Measurements from ENCODE around the gene CHMP5. TPM values are rescaled to one million over a fixed set of nuclear protein-coding genes. Genes with fewer than 3 reads are reported as not detected.

The CHMP5 gene
- polyA plus RNA-seq, 2 of the 4 experiments (the other 2 are of a cell fraction): 108 to 187 TPM

- TF ChIP-seq CHD4 (IDR thresholded peaks at IDR 0.05; ENCODE audit: borderline replicate concordance): no peak
- no peak for TF ChIP-seq CBX8 (IDR thresholded peaks at IDR 0.05)
- no peak for TF ChIP-seq NFE2L2 (conservative IDR thresholded peaks at IDR 0.05; ENCODE audit: low read length)
- TF ChIP-seq HES2 (IDR thresholded peaks at IDR 0.05): no peak
- TF ChIP-seq CBX2 (IDR thresholded peaks at IDR 0.05; ENCODE audit: borderline replicate concordance, low read depth): no peak
- 0 out of 2 replicates have a peak, but pooled peaks have one; percentile 55 for TF ChIP-seq RARB (CRISPR knock-in tag; IDR thresholded peaks at IDR 0.05)
- TF ChIP-seq HDAC2 (IDR thresholded peaks at IDR 0.05): no peak
- TF ChIP-seq POLR2AphosphoS2 (conservative IDR thresholded peaks at IDR 0.05; ENCODE audit: low read length): 0 out of 2 replicates have a peak, but pooled peaks have one; percentile 67
- TF ChIP-seq TFCP2L1 (CRISPR knock-in tag; IDR thresholded peaks at IDR 0.05): peak; percentile 74
- no peak; the same call in 1 of the 2 replicates for TF ChIP-seq ESRRA (IDR thresholded peaks at IDR 0.05; ENCODE audit: borderline replicate concordance, low read length)
- TF ChIP-seq NR3C1 (IDR thresholded peaks at IDR 0.05): no peak
- peak; percentile 84 for TF ChIP-seq CHD2 (IDR thresholded peaks at IDR 0.05; ENCODE audit: low read length, partially characterized antibody)
- peak; percentile 41; the same call in 1 of the 2 replicates for TF ChIP-seq EHF (CRISPR knock-in tag; IDR thresholded peaks at IDR 0.05)
- 0 out of 2 replicates have a peak, but pooled peaks have one; percentile 52 for TF ChIP-seq RFX5 (IDR thresholded peaks at IDR 0.05)
- TF ChIP-seq, protein P1, sequence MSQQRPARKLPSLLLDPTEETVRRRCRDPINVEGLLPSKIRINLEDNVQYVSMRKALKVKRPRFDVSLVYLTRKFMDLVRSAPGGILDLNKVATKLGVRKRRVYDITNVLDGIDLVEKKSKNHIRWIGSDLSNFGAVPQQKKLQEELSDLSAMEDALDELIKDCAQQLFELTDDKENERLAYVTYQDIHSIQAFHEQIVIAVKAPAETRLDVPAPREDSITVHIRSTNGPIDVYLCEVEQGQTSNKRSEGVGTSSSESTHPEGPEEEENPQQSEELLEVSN (IDR thresholded peaks at IDR 0.05; ENCODE audit: borderline replicate concordance, low read depth): peak; percentile 92
- TF ChIP-seq CEBPB (IDR thresholded peaks at IDR 0.05): peak; percentile 97 to 98
- TF ChIP-seq ZFP36 (IDR thresholded peaks at IDR 0.05; ENCODE audit: borderline replicate concordance, partially characterized antibody): no peak
- peak; percentile 77; the same call in 1 of the 2 replicates for TF ChIP-seq HOXB5 (CRISPR knock-in tag; IDR thresholded peaks at IDR 0.05)
- TF ChIP-seq PBX3 (IDR thresholded peaks at IDR 0.05): no peak
- TF ChIP-seq, protein P2, sequence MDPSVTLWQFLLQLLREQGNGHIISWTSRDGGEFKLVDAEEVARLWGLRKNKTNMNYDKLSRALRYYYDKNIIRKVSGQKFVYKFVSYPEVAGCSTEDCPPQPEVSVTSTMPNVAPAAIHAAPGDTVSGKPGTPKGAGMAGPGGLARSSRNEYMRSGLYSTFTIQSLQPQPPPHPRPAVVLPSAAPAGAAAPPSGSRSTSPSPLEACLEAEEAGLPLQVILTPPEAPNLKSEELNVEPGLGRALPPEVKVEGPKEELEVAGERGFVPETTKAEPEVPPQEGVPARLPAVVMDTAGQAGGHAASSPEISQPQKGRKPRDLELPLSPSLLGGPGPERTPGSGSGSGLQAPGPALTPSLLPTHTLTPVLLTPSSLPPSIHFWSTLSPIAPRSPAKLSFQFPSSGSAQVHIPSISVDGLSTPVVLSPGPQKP (IDR thresholded peaks at IDR 0.05; ENCODE audit: low read depth, low read length): peak; percentile 82; the same call in 1 of the 2 replicates
- TF ChIP-seq, protein P3, sequence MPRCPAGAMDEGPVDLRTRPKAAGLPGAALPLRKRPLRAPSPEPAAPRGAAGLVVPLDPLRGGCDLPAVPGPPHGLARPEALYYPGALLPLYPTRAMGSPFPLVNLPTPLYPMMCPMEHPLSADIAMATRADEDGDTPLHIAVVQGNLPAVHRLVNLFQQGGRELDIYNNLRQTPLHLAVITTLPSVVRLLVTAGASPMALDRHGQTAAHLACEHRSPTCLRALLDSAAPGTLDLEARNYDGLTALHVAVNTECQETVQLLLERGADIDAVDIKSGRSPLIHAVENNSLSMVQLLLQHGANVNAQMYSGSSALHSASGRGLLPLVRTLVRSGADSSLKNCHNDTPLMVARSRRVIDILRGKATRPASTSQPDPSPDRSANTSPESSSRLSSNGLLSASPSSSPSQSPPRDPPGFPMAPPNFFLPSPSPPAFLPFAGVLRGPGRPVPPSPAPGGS (IDR thresholded peaks at IDR 0.05): peak; percentile 54; the same call in 1 of the 3 replicates
- TF ChIP-seq HOXA7 (CRISPR knock-in tag; IDR thresholded peaks at IDR 0.05): peak; percentile 91
- peak; percentile 77; the same call in 1 of the 2 replicates for TF ChIP-seq NPAS2 (CRISPR knock-in tag; IDR thresholded peaks at IDR 0.05; ENCODE audit: borderline replicate concordance)
- peak; percentile 83 for TF ChIP-seq ZSCAN20 (CRISPR knock-in tag; IDR thresholded peaks at IDR 0.05)
- no peak for TF ChIP-seq RNF2 (IDR thresholded peaks at IDR 0.05; ENCODE audit: borderline replicate concordance, low read depth)
- TF ChIP-seq, protein P4, sequence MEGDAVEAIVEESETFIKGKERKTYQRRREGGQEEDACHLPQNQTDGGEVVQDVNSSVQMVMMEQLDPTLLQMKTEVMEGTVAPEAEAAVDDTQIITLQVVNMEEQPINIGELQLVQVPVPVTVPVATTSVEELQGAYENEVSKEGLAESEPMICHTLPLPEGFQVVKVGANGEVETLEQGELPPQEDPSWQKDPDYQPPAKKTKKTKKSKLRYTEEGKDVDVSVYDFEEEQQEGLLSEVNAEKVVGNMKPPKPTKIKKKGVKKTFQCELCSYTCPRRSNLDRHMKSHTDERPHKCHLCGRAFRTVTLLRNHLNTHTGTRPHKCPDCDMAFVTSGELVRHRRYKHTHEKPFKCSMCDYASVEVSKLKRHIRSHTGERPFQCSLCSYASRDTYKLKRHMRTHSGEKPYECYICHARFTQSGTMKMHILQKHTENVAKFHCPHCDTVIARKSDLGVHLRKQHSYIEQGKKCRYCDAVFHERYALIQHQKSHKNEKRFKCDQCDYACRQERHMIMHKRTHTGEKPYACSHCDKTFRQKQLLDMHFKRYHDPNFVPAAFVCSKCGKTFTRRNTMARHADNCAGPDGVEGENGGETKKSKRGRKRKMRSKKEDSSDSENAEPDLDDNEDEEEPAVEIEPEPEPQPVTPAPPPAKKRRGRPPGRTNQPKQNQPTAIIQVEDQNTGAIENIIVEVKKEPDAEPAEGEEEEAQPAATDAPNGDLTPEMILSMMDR (IDR thresholded peaks at IDR 0.05): no peak
- TF ChIP-seq, protein P5, sequence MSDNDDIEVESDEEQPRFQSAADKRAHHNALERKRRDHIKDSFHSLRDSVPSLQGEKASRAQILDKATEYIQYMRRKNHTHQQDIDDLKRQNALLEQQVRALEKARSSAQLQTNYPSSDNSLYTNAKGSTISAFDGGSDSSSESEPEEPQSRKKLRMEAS (IDR thresholded peaks at IDR 0.05): peak; percentile 98
- no peak for TF ChIP-seq EP300 (IDR thresholded peaks at IDR 0.05)
- TF ChIP-seq FOSL2 (IDR thresholded peaks at IDR 0.05): no peak
- TF ChIP-seq FOSL2 (CRISPR knock-in tag; IDR thresholded peaks at IDR 0.05): peak; percentile 49
- peak; percentile 67; the same call in 1 of the 2 replicates for TF ChIP-seq PHF8 (IDR thresholded peaks at IDR 0.05; ENCODE audit: borderline replicate concordance, low read depth)
- TF ChIP-seq SREBF2 (IDR thresholded peaks at IDR 0.05): no peak
- TF ChIP-seq SMC3 (IDR thresholded peaks at IDR 0.05): 0 out of 3 replicates have a peak, but pooled peaks have one; percentile 11
- TF ChIP-seq RAD21 (conservative IDR thresholded peaks at IDR 0.05 in 1 of 2, IDR thresholded peaks at IDR 0.05 in 1 of 2): no peak
- no peak for TF ChIP-seq ZNF302 (CRISPR knock-in tag; IDR thresholded peaks at IDR 0.05)
- no peak for TF ChIP-seq RCOR1 (IDR thresholded peaks at IDR 0.05; ENCODE audit: low read depth, low read length)
Observed at GRCh38 chr9:33290247-33291030, 25.6 kb downstream of the CHMP5 start, which contains the start of gene NFX1 (continued).
